Activated CD8-positive, alpha-beta memory T cell treated with anti-CD3 and anti-CD28 coated beads, Interleukin-2, amount 10 ng/mL, durations not matched to agents 7 days and 5 days (primary cell): ENCODE measurements around the gene GTPBP4. TPM values are rescaled to one million over a fixed set of nuclear protein-coding genes. Genes with fewer than 3 reads are reported as not detected.
A peak's percentile ranks its signal among the peaks of the same experiment; 100 is the strongest.
"Not testable (repeated sequence)": the region's sequence is repeated elsewhere in the genome, so short reads cannot be mapped to it uniquely, and the experiment has no call there.

Source experiments
- ATAC-seq: fragments of 150-1000 bp; cut with Tn5 transposase; one replicate; pipeline ENCODE4 v1.10.0; 2021; ENCODE audit warnings: moderate library complexity
- CTCF ChIA-PET: fragments of 350-600 bp; sonication (Branson Sonifier 250); formaldehyde crosslinking; loops from one replicate; lab custom pipeline; 2021; ENCODE audit warnings: antibody characterized with exemption; lab: Charles Lee
- DNase-seq: peaks from one replicate; pipeline ENCODE4 v3.0.0-alpha.2; 2020
- H3K27ac Mint-ChIP-seq: one replicate; pipeline ENCODE4 v1.8.0; 2021; ENCODE audit warnings: mild to moderate bottlenecking, mixed read lengths
- H3K27me3 Mint-ChIP-seq: one replicate; pipeline ENCODE4 v1.8.0; 2021; ENCODE audit warnings: mixed read lengths
- H3K36me3 Mint-ChIP-seq: one replicate; pipeline ENCODE4 v1.8.0; 2021; ENCODE audit warnings: mild to moderate bottlenecking, mixed read lengths
- H3K4me1 Mint-ChIP-seq: one replicate; pipeline ENCODE4 v1.8.0; 2021; ENCODE audit warnings: mixed read lengths
- H3K4me3 Mint-ChIP-seq: one replicate; pipeline ENCODE4 v1.8.0; 2021; ENCODE audit warnings: mild to moderate bottlenecking, moderate library complexity, mixed read lengths
- H3K9me3 Mint-ChIP-seq: one replicate; pipeline ENCODE4 v1.8.0; 2022; ENCODE audit warnings: low read depth, mixed read lengths
- total RNA-seq, 2 experiments: library from RNA; stranded (reverse); gene quantifications; one replicate each; pipeline ENCODE4 v1.2.3, GENCODE V29; 2021

GTPBP4 gene
- total RNA-seq, 2 experiments from 2014 or later = 66.1 to 88.2 TPM

DNA sequence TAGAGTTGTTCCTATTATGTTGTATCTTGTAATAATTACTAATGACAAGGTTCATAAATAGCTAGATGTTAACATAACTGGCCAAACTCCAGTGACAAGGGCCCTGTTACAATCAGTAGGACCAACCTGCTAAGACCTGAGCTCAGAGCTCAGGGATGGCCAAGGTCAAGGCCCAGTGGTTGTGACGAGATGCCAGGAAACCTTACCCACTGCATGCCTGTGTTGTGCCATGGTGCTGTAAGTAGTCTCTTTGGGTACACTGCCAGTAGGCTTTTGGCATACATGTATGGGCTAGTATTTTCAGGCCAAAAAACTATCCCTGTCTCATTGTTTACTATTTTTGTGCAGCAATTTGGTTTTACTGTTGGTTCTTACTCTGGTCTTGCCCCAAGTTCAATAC is 45.4 kb downstream of the GTPBP4 start:
- H3K4me1 Mint-ChIP-seq = peaks cover 9% of the 10 kb centered on the region
- H3K36me3 Mint-ChIP-seq = peaks cover 11% of the 10 kb centered on the region
- no peak for ATAC-seq
- no peak for DNase-seq
- no peak overlapping the region for H3K4me3 Mint-ChIP-seq
- H3K9me3 Mint-ChIP-seq = no peaks in the 10 kb centered on the region
- no peaks in the 10 kb centered on the region for H3K27me3 Mint-ChIP-seq
- H3K27ac Mint-ChIP-seq = no peak overlapping the region
- CTCF ChIA-PET = no interaction called here

DNA sequence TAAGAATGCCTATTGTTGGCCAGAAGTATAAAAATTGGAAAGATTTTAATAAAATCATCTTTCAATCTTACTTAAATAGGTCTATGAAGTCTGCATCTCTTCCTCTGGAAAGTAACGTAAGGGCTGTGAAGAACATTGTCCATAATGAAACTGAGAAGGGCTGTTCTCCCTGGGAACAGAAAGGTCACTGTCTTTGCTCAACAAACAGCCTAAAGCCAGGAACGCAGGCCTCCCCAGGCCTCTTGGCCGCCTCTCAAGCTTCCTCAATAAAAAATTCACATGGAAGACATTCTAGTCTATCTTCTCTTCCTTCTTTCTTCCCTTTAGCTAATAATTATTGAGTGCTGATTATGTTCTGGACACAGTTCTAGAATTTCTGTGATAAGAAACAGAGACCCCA is 46.5 kb downstream of the GTPBP4 start:
- DNase-seq = no peak

DNA sequence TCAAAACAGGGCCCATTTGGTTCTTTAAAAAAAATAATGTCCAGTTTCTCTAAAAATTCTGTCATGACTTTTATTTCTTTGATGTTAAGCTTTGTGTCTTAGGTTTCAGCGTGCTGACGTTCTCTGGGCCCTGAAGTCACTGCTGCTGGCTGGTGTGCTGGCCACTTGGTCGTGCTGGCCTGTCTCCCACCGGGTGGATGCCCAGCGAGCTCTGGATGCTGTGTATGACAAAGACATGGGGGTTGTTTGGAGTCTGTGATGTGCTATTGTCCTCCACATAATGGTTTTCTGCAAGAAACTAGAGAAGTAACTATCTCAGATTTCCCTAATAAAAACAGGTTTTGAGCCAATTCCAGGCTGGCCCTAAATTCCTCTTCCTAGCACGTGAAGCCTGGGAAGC is 47.0 kb downstream of the GTPBP4 start:
- Mint-ChIP-seq H3K36me3 (peaks cover 13% of the 10 kb centered on the region), H3K27ac (no peak overlapping the region), H3K9me3 (no peaks in the 10 kb centered on the region), H3K27me3 (no peaks in the 10 kb centered on the region), H3K4me3 (no peak overlapping the region), H3K4me1 (peaks cover 9% of the 10 kb centered on the region)
- no peak for DNase-seq
- CTCF ChIA-PET = interaction anchor here (0.9 kb wide), 1 partner anchor 13 kb away, joined by 3 read pairs; no protein-coding TSS in a partner anchor
- no peak for ATAC-seq

More for the DNA sequence above, 46.5 kb downstream of the GTPBP4 start:
- Mint-ChIP-seq H3K36me3 (peaks cover 11% of the 10 kb centered on the region), H3K4me1 (peaks cover 9% of the 10 kb centered on the region), H3K9me3 (no peaks in the 10 kb centered on the region), H3K27ac (no peak overlapping the region), H3K4me3 (no peak overlapping the region), H3K27me3 (no peaks in the 10 kb centered on the region)
- CTCF ChIA-PET = interaction anchor here (0.9 kb wide), 1 partner anchor 13 kb away, joined by 3 read pairs; no protein-coding TSS in a partner anchor
- ATAC-seq = no peak

DNA sequence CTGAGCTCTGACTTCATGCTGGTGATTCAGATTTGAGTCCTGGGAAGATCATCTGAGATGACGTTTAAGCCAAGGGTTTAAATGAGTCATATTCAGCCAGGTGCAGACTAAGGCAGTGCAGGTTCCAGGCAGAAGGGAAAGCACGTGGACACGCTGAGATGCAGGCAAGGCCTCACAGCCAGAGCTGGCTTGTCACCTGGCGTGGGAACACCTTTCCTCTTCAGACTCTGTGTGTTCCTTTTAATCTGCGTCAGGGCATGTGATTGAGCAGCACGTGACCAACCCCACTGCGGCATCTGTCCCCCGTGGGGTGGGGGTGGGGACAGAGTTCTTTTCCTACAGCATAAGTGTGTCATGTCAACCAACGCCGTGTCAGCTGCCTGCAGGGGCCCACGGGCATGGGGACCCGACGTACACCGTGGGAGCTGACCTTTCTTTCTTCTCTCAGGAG is 48.1 kb downstream of the GTPBP4 start:
- H3K4me3 Mint-ChIP-seq = no peak overlapping the region
- H3K27ac Mint-ChIP-seq = no peak overlapping the region
- ATAC-seq (peak; percentile 61), DNase-seq (no peak)
- CTCF ChIA-PET = interaction anchor here (1.1 kb wide), 1 partner anchor 14 kb away, joined by 3 read pairs; no protein-coding TSS in a partner anchor
- H3K27me3 Mint-ChIP-seq = no peaks in the 10 kb centered on the region
- H3K4me1 Mint-ChIP-seq = peaks cover 12% of the 10 kb centered on the region
- peaks cover 23% of the 10 kb centered on the region for H3K36me3 Mint-ChIP-seq
- H3K9me3 Mint-ChIP-seq = no peaks in the 10 kb centered on the region

DNA sequence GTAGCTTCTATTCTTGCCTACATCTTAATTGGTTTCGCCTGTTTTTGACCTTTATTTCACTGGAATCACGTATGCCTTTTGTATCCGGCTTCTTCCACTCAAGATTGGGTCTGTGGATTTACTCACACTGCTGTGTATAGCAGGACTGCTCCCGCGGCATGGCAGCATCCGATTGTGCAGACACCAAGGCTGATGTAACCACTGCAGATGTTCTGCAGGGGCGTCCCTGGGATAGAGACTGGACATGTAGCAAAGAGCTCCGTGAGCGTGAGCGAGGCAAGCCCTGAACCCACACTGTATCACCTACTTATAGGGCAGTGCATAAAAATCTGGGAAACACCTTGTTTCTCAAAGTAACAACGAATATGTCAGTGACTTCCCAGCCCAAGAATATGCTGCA is 48.9 kb downstream of the GTPBP4 start:
- H3K27me3 Mint-ChIP-seq = no peaks in the 10 kb centered on the region
- CTCF ChIA-PET = interaction anchor here (1.1 kb wide), 1 partner anchor 13 kb away, joined by 3 read pairs; no protein-coding TSS in a partner anchor
- peaks cover 22% of the 10 kb centered on the region for H3K36me3 Mint-ChIP-seq
- no peaks in the 10 kb centered on the region for H3K9me3 Mint-ChIP-seq
- ATAC-seq (no peak), DNase-seq (no peak)
- no peak overlapping the region for H3K4me3 Mint-ChIP-seq
- H3K27ac Mint-ChIP-seq = no peak overlapping the region
- peaks cover 12% of the 10 kb centered on the region for H3K4me1 Mint-ChIP-seq

DNA sequence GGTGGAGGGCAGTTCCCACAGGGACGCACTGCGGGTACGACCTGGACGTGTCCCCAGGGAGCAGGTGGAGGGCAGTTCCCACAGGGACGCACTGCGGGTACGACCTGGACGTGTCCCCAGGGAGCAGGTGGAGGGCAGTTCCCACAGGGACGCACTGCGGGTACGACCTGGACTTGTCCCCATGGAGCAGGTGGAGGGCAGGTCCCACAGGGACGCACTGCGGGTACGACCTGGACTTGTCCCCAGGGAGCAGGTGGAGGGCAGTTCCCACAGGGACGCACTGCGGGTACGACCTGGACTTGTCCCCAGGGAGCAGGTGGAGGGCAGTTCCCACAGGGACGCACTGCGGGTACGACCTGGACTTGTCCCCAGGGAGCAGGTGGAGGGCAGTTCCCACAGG is 50.5 kb downstream of the GTPBP4 start:
- DNase-seq, ATAC-seq, H3K4me3 Mint-ChIP-seq, CTCF ChIA-PET, H3K27me3 Mint-ChIP-seq, H3K27ac Mint-ChIP-seq, H3K9me3 Mint-ChIP-seq: not testable (repeated sequence)
- Mint-ChIP-seq H3K4me1 (peaks cover 23% of the 10 kb centered on the region), H3K36me3 (peaks cover 32% of the 10 kb centered on the region)

DNA sequence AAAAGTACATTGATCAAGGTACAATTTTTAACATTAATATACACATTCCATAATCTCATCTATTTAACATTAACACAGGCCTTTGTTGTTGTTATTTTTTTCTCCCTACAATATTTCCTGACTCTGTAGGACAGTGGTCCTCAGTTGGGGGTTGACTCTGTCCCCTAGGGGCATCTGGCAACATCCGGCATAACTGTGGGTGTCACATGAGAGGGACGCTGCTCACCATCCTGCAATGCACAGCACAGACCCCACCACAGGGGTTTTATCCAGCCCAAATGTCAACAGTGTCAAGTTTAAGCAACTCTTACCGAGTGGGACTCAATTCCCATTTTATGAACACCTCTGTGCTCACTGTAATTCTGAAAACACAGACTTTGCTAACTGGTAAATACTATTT is 51.9 kb downstream of the GTPBP4 start:
- H3K27ac Mint-ChIP-seq = no peak overlapping the region
- no peak for DNase-seq
- no peaks in the 10 kb centered on the region for H3K9me3 Mint-ChIP-seq
- no peak for ATAC-seq
- no peaks in the 10 kb centered on the region for H3K27me3 Mint-ChIP-seq
- H3K4me1 Mint-ChIP-seq = peaks cover 36% of the 10 kb centered on the region
- CTCF ChIA-PET = no interaction called here
- H3K4me3 Mint-ChIP-seq = no peak overlapping the region
- H3K36me3 Mint-ChIP-seq = peaks cover 43% of the 10 kb centered on the region

DNA sequence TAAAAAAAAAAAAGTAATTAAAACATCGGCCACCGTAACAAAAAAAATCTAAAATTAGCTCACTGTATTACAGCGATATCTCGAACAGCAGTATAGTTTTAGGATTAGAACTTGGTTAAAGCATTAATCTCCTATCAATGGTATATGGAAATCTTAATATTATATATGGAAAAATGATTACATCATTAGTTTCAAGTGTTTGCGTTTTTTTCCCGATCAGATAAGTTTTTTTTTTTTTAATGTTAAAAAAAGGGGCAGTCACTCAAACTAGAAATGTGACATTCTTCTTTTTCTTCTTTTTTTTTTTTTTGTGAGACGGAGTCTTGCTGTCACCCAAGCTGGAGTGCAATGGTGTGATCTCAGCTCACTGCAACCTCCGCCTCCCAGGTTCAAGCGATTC is 53.3 kb downstream of the GTPBP4 start:
- no peak for DNase-seq
- H3K36me3 Mint-ChIP-seq = peaks cover 53% of the 10 kb centered on the region
- H3K4me1 Mint-ChIP-seq = peaks cover 43% of the 10 kb centered on the region
- no peaks in the 10 kb centered on the region for H3K27me3 Mint-ChIP-seq
- H3K9me3 Mint-ChIP-seq = no peaks in the 10 kb centered on the region
- CTCF ChIA-PET = interaction anchor here (0.8 kb wide), 1 partner anchor 16 kb away, joined by 3 read pairs; the partner anchor contains the start of gene IDI2
- no peak for ATAC-seq
- H3K4me3 Mint-ChIP-seq = no peak overlapping the region
- no peak overlapping the region for H3K27ac Mint-ChIP-seq

DNA sequence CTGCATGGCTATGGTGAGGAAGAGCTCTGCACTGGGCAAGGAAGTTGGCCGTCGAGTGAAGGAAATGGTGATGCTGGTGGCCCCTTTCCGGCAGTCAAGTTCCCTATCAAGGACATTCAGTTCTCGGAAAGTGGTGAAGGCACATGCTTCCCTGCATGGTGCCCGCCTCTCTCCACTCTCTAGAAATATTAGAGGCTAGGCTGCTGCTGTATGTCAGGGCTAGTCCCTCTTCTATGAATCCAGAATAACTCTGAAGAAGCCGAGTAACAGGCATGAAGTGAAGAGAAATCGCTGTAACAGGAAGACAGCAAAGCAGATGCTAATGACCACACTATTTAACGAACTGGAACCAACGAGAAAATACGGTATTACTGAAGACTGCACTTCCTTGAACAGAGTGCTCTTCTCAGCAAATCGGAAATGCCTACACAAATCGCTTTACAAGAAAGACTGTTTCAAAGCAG is 55.3 kb downstream of the GTPBP4 start:
- H3K9me3 Mint-ChIP-seq = no peaks in the 10 kb centered on the region

DNA sequence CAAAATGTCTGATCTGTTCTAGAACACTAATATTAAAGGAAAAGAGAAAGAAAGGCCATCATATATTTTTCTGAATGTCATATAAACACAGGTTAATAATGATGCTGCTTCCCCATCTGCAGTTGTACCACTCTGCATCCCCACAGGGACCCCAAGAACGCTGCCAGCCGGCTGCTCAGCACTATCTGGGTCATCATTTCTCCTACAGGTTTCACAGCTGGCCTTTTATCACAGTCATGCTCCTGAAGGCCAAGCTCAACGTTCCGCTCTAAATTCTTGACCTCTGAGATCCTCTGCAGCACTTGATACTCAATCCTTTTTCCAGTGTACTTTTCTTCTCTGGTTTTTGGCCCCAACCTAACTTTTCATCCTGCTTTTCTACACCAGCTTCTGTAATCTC is 55.9 kb downstream of the GTPBP4 start:
- Mint-ChIP-seq H3K4me1 (peaks cover 46% of the 10 kb centered on the region), H3K27ac (peak overlapping the region; percentile 81), H3K4me3 (peak overlapping the region; percentile 71), H3K27me3 (no peaks in the 10 kb centered on the region), H3K36me3 (peaks cover 55% of the 10 kb centered on the region), H3K9me3 (no peaks in the 10 kb centered on the region)
- ATAC-seq (no peak), DNase-seq (no peak)
- CTCF ChIA-PET = interaction anchor here (2.5 kb wide), 1 partner anchor 12 kb away, joined by 7 read pairs; the partner anchor contains the start of gene WDR37

More for the DNA sequence above, 55.3 kb downstream of the GTPBP4 start:
- CTCF ChIA-PET = interaction anchor here (2.5 kb wide), 1 partner anchor 12 kb away, joined by 7 read pairs; the partner anchor contains the start of gene WDR37
- peaks cover 46% of the 10 kb centered on the region for H3K4me1 Mint-ChIP-seq
- ATAC-seq (peak; percentile 37), DNase-seq (peak; percentile 65)
- peak overlapping the region; percentile 81 for H3K27ac Mint-ChIP-seq
- peak overlapping the region; percentile 71 for H3K4me3 Mint-ChIP-seq
- H3K27me3 Mint-ChIP-seq = no peaks in the 10 kb centered on the region
- peaks cover 54% of the 10 kb centered on the region for H3K36me3 Mint-ChIP-seq

DNA sequence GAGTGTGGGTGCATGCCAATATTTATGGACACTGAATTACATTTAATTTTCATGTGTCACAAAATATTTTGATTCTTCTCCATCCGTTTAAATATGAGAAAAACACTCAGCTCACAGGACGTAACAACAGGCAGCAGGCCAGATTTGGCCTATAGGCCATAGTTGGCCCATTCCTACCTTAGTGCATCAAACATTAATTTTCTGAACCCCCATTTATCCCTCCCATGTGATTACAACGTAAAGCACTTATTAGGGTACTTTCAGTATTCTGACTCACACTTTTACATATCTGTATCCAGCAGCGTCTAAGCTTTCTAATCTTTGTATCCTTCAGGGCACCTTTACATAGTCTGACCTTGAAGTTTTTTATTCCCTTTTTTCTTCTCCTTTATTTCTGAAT is 56.7 kb downstream of the GTPBP4 start:
- Mint-ChIP-seq H3K4me3 (peak overlapping the region; percentile 71), H3K36me3 (peaks cover 58% of the 10 kb centered on the region), H3K9me3 (no peaks in the 10 kb centered on the region), H3K4me1 (peaks cover 46% of the 10 kb centered on the region), H3K27ac (peak overlapping the region; percentile 81), H3K27me3 (no peaks in the 10 kb centered on the region)
- no peak for ATAC-seq
- CTCF ChIA-PET = interaction anchor here (0.9 to 2.5 kb wide), 2 partner anchors 11 to 19 kb away, joined by 3 to 7 read pairs; partner anchors contain the start of genes IDI2 and WDR37
- DNase-seq = no peak

DNA sequence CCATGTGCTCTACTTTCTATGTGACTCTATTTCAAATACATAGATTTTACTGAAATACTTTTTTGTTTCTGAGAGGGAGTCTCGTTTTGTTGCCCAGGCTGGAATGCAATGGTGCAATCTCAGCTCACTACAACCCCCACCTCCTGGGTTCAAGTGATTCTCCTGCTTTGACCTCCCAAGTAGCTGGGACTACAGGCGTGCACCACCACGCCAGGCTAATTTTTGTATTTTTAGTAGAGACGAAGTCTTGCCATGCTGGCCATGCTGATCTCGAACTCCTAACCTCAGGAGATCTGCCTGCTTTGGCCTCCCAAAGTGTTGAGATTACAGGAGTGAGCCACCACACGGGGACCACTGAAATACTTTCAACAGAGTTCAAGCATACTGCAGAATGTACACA is 57.2 kb downstream of the GTPBP4 start:
- H3K9me3 Mint-ChIP-seq = no peaks in the 10 kb centered on the region
- H3K4me3 Mint-ChIP-seq = peak overlapping the region; percentile 71
- no peaks in the 10 kb centered on the region for H3K27me3 Mint-ChIP-seq
- CTCF ChIA-PET = interaction anchor here (0.9 to 2.5 kb wide), 2 partner anchors 11 to 20 kb away, joined by 3 to 7 read pairs; partner anchors contain the start of genes IDI2 and WDR37
- ATAC-seq (no peak), DNase-seq (no peak)
- H3K36me3 Mint-ChIP-seq = peaks cover 55% of the 10 kb centered on the region
- H3K4me1 Mint-ChIP-seq = peaks cover 48% of the 10 kb centered on the region
- H3K27ac Mint-ChIP-seq = peak overlapping the region; percentile 81

DNA sequence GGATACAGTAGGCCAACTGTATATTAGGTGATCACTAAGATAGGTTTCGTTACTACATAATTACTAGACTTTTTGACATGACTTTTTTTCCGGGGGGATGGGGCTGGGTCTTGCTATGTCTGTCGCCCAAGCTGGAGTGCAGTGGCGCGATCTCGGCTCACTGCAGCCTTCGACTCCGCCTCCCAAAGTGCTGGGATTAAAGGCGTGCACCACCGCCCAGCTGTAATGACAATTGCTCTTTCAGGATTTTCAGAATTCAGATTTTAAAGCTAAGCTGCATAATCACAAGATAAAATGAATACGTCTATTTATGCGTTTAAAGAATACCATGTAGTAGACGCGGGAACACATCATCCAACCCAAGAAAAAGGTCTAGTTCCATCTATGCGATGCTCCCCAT is 59.7 kb downstream of the GTPBP4 start:
- CTCF ChIA-PET = interaction anchor here (0.8 to 1.6 kb wide), 5 partner anchors 13 to 61 kb away, joined by 3 to 4 read pairs (median 3); partner anchors contain the start of genes GTPBP4 and IDI2
- Mint-ChIP-seq H3K36me3 (peaks cover 60% of the 10 kb centered on the region), H3K27ac (peak overlapping the region; percentile 97), H3K27me3 (no peaks in the 10 kb centered on the region), H3K4me3 (peak overlapping the region; percentile 95), H3K9me3 (no peaks in the 10 kb centered on the region), H3K4me1 (peaks cover 67% of the 10 kb centered on the region)
- no peak for ATAC-seq
- DNase-seq = peak; percentile 51

DNA sequence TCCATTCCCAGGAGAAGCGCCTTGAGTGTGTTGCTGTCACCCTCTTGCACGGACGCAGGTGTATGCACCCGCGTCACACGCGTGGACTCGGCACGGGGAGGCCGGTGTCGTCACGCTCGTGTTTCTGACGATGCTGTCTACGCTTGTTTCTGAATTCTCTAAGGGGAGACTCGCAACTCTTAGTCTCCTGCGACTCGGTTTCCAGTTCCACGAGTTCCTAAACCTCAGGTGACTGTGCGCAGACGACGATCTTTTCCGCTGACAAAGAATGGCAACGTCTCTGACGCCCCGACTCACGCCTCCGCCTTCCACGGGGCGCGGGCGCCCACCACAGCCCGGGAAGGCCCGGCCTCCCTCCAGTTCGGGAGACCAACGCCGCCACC is 60.1 kb downstream of the GTPBP4 start:
- H3K4me1 Mint-ChIP-seq = peaks cover 66% of the 10 kb centered on the region
- no peak for DNase-seq
- peak overlapping the region; percentile 95 for H3K4me3 Mint-ChIP-seq
- H3K9me3 Mint-ChIP-seq = no peaks in the 10 kb centered on the region
- peak overlapping the region; percentile 97 for H3K27ac Mint-ChIP-seq
- CTCF ChIA-PET = interaction anchor here (0.8 to 1.6 kb wide), 5 partner anchors 13 to 62 kb away, joined by 3 to 4 read pairs (median 3); partner anchors contain the start of genes GTPBP4 and IDI2
- ATAC-seq = no peak
- H3K27me3 Mint-ChIP-seq = no peaks in the 10 kb centered on the region
- H3K36me3 Mint-ChIP-seq = peaks cover 60% of the 10 kb centered on the region
